Heart left ventricle (tissue), 13 donors: ENCODE measurements around the gene CHN2.

Source experiments
- CTCF ChIP-seq, 12 donors: fragments of 200-600 bp; sonication (generic) in 4 of 12; IDR thresholded peaks; one replicate each; pipeline versions ENCODE4 v1.5.0 to v1.8.0; 2018 to 2022; ENCODE audit warnings: antibody characterized with exemption in 12 of 12, mild to moderate bottlenecking in 5 of 12
- POLR2A ChIP-seq, 2 donors: fragments of 450-650 bp; IDR thresholded peaks; one replicate each; pipeline ENCODE4 v1.6.1; 2017; ENCODE audit warnings: antibody characterized with exemption in 2 of 2, mild to moderate bottlenecking in 2 of 2, moderate library complexity in 2 of 2
- donor health status: ischemic (EF 13 %, LVEDD 7.1; RV severe dilation, severe dysfunction).
- donor health status: DM: no; HTN: yes; CAD: no.
- donor health status: DM: no; HTN: no; CAD: no.
- donor health status: ischemic (EF 25% LVEDD 6.9; RV normal size, moderate dysfunction).
- donor health status: ischemic (EF 25% LVEDD 5.7; RV mildly dilated, moderate dysfunction).
- donor health status: ischemic (EF 35%, LVEDD 5.7; RV mildly dilated, moderate dysfunction).
- donor health status: nonischemic (EF 11% LVEDD 7.7; RV severe dilation, severe dysfunction).
- donor health status: DM: yes; HTN: yes; CAD: no.
- donor health status: PGD.
- donor health status: ischemic (EF 29% LVEDD 5.4; RV normal size, mild dysfunction).
- donor health status: nonischemic (EF 23%, LVEDD 6.1; RV moderate dilation, normal function).

GRCh38 chr7:29300026-29300480 lies 105.5 kb downstream of the CHN2 start:
- no peak for TF ChIP-seq CTCF (IDR thresholded peaks at IDR 0.05)
- TF ChIP-seq POLR2A (IDR thresholded peaks at IDR 0.05), result no peak
